ENCODE measurements around the gene BLOC1S6.

Gene BLOC1S6

GRCh38 chr15:45587095-45587862 is at the start of gene BLOC1S6:
BLOC1S6 (plus strand) TSS chr15:45587379; CDS start chr15:45587444, 65 bp downstream.
- in situ Hi-C loops (cut with HindIII; ENCODE audit: low sequenced_read_pairs): loop anchor here (5.0 kb wide), 3 partner anchors 50 to 105 kb away; partner anchors contain the start of gene SQOR

GRCh38 chr15:45539680-45540079 is 47.5 kb upstream of the BLOC1S6 start:
- in situ Hi-C loops (cut with HindIII; ENCODE audit: low sequenced_read_pairs): no loop called here

- in situ Hi-C loops (cut with HindIII; ENCODE audit: low sequenced_read_pairs): no loop called here
Observed at GRCh38 chr15:45540531-45540930, 46.6 kb upstream of the BLOC1S6 start.

GRCh38 chr15:45543051-45543450 is 44.1 kb upstream of the BLOC1S6 start:
- in situ Hi-C loops (cut with HindIII; ENCODE audit: low sequenced_read_pairs): no loop called here

- in situ Hi-C loops (cut with HindIII; ENCODE audit: low sequenced_read_pairs): no loop called here
Observed at GRCh38 chr15:45544266-45545023, 42.7 kb upstream of the BLOC1S6 start.

- in situ Hi-C loops (cut with HindIII; ENCODE audit: low sequenced_read_pairs): no loop called here
Observed at GRCh38 chr15:45546789-45547188, 40.4 kb upstream of the BLOC1S6 start.

- in situ Hi-C loops (cut with HindIII; ENCODE audit: low sequenced_read_pairs): no loop called here
Observed at GRCh38 chr15:45548753-45549520, 38.2 kb upstream of the BLOC1S6 start.

- in situ Hi-C loops (cut with HindIII; ENCODE audit: low sequenced_read_pairs): no loop called here
Observed at GRCh38 chr15:45549541-45550220, 37.5 kb upstream of the BLOC1S6 start.

- in situ Hi-C loops (cut with HindIII; ENCODE audit: low sequenced_read_pairs): no loop called here
Observed at GRCh38 chr15:45550436-45550835, 36.7 kb upstream of the BLOC1S6 start.

- in situ Hi-C loops (cut with HindIII; ENCODE audit: low sequenced_read_pairs): no loop called here
Observed at GRCh38 chr15:45551676-45552075, 35.5 kb upstream of the BLOC1S6 start.

- in situ Hi-C loops (cut with HindIII; ENCODE audit: low sequenced_read_pairs): no loop called here
Observed at GRCh38 chr15:45555934-45556608, 31.1 kb upstream of the BLOC1S6 start.

- in situ Hi-C loops (cut with HindIII; ENCODE audit: low sequenced_read_pairs): no loop called here
Observed at GRCh38 chr15:45572617-45573016, 14.6 kb upstream of the BLOC1S6 start.

GRCh38 chr15:45573961-45574629 is 13.1 kb upstream of the BLOC1S6 start:
- in situ Hi-C loops (cut with HindIII; ENCODE audit: low sequenced_read_pairs): no loop called here

- in situ Hi-C loops (cut with HindIII; ENCODE audit: low sequenced_read_pairs): no loop called here
Observed at GRCh38 chr15:45581919-45582318, 5.3 kb upstream of the BLOC1S6 start.

GRCh38 chr15:45583731-45584639 is 3.2 kb upstream of the BLOC1S6 start:
- in situ Hi-C loops (cut with HindIII; ENCODE audit: low sequenced_read_pairs): no loop called here

- in situ Hi-C loops (cut with HindIII; ENCODE audit: low sequenced_read_pairs): loop anchor here (5.0 kb wide), 3 partner anchors 52 to 107 kb away; partner anchors contain the start of gene SQOR
Observed at GRCh38 chr15:45585069-45585791, 1.9 kb upstream of the BLOC1S6 start.

- in situ Hi-C loops (cut with HindIII; ENCODE audit: low sequenced_read_pairs): loop anchor here (5.0 kb wide), 3 partner anchors 51 to 106 kb away; partner anchors contain the start of gene SQOR
Observed at GRCh38 chr15:45586125-45586524, 1.1 kb upstream of the BLOC1S6 start.

All from endothelial cell of hepatic sinusoid (primary cell).